Nephron (organoid): Measurements from ENCODE around the gene BRAP.
"Not testable (repeated sequence)": the region's sequence is repeated elsewhere in the genome, so short reads cannot be mapped to it uniquely, and the experiment has no call there.

Experiments used
- H3K27ac Mint-ChIP-seq, 3 experiments: 2 replicates each; pipeline ENCODE4 v1.8.0; 2020; ENCODE audit warnings: mixed read lengths in 3 of 3, mild to moderate bottlenecking in 2 of 3, moderate library complexity in 1 of 3
- H3K27me3 Mint-ChIP-seq: 2 replicates; pipeline ENCODE4 v1.8.0; 2021; ENCODE audit warnings: low read depth, mild to moderate bottlenecking, moderate library complexity, mixed read lengths
- H3K36me3 Mint-ChIP-seq: 2 replicates; pipeline ENCODE4 v1.8.0; 2020; ENCODE audit warnings: low read depth, mixed read lengths
- H3K4me1 Mint-ChIP-seq: 2 replicates; pipeline ENCODE4 v1.8.0; 2020; ENCODE audit warnings: mixed read lengths
- H3K4me3 Mint-ChIP-seq, 3 experiments: 2 replicates each; pipeline ENCODE4 v1.8.0; 2020; ENCODE audit warnings: mild to moderate bottlenecking in 3 of 3, mixed read lengths in 3 of 3, moderate library complexity in 2 of 3
- H3K9me3 Mint-ChIP-seq: 2 replicates; pipeline ENCODE4 v1.8.0; 2020; ENCODE audit warnings: mixed read lengths
- TF ChIP-seq, protein P1 (sequence below), 3 experiments: fragments of 200-600 bp; sonication (generic); IDR thresholded peaks; one replicate each; pipeline ENCODE4 v1.5.0; 2021; ENCODE audit warnings: antibody characterized with exemption in 3 of 3; ENCODE audit not compliant: unreplicated experiment in 3 of 3

Gene BRAP

GRCh38 chr12:111720457-111720856 is 34.7 kb upstream of the BRAP start:
- Mint-ChIP-seq H3K36me3 (peaks cover 57% of the 10 kb centered on the region), H3K4me1 (no peaks in the 10 kb centered on the region), H3K4me3 (no peak overlapping the region), H3K9me3 (peaks cover 2% of the 10 kb centered on the region), H3K27ac (no peak overlapping the region), H3K27me3 (no peaks in the 10 kb centered on the region)
- TF ChIP-seq, protein P1, sequence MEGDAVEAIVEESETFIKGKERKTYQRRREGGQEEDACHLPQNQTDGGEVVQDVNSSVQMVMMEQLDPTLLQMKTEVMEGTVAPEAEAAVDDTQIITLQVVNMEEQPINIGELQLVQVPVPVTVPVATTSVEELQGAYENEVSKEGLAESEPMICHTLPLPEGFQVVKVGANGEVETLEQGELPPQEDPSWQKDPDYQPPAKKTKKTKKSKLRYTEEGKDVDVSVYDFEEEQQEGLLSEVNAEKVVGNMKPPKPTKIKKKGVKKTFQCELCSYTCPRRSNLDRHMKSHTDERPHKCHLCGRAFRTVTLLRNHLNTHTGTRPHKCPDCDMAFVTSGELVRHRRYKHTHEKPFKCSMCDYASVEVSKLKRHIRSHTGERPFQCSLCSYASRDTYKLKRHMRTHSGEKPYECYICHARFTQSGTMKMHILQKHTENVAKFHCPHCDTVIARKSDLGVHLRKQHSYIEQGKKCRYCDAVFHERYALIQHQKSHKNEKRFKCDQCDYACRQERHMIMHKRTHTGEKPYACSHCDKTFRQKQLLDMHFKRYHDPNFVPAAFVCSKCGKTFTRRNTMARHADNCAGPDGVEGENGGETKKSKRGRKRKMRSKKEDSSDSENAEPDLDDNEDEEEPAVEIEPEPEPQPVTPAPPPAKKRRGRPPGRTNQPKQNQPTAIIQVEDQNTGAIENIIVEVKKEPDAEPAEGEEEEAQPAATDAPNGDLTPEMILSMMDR (IDR thresholded peaks at IDR 0.05; ENCODE audit: unreplicated experiment in 3 of 3): no peak

- H3K9me3 Mint-ChIP-seq, H3K27me3 Mint-ChIP-seq, H3K4me3 Mint-ChIP-seq, H3K27ac Mint-ChIP-seq, H3K4me1 Mint-ChIP-seq: not testable (repeated sequence)
- peaks cover 53% of the 10 kb centered on the region for H3K36me3 Mint-ChIP-seq
These were observed 33.6 kb upstream of the BRAP start for GRCh38 chr12:111719316-111719715.

DNA sequence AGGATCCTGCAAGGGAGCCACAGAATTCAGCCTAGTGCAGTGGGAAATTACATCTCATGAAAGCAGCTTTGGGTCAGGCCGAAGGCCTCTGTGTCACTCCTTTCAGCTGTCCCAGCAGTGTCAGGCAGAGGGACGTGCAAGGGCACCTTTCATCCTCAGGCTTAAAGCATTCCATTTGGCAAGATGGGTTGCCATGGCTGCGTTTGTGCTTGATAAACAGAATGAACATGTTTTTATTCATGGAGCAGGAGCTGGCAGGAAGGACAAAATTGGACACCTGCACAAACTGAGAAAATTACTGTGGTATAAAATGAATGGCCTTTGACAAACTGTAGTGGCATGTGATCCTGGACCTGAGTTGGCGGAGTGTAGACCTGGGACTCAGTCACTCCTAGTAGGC is 29.5 kb upstream of the BRAP start:
- Mint-ChIP-seq H3K27me3 (no peaks in the 10 kb centered on the region), H3K27ac (no peak overlapping the region), H3K36me3 (peaks cover 53% of the 10 kb centered on the region), H3K4me1 (no peaks in the 10 kb centered on the region), H3K4me3 (no peak overlapping the region), H3K9me3 (no peaks in the 10 kb centered on the region)
- TF ChIP-seq, protein P1 (IDR thresholded peaks at IDR 0.05; ENCODE audit: unreplicated experiment in 3 of 3): no peak

- Mint-ChIP-seq H3K4me1 (no peaks in the 10 kb centered on the region), H3K36me3 (peaks cover 66% of the 10 kb centered on the region), H3K27me3 (no peaks in the 10 kb centered on the region), H3K9me3 (no peaks in the 10 kb centered on the region), H3K27ac (no peak overlapping the region), H3K4me3 (no peak overlapping the region)
- TF ChIP-seq, protein P1 (IDR thresholded peaks at IDR 0.05; ENCODE audit: unreplicated experiment in 3 of 3): no peak
These were observed 20.4 kb upstream of the BRAP start for GRCh38 chr12:111706145-111706544.

DNA sequence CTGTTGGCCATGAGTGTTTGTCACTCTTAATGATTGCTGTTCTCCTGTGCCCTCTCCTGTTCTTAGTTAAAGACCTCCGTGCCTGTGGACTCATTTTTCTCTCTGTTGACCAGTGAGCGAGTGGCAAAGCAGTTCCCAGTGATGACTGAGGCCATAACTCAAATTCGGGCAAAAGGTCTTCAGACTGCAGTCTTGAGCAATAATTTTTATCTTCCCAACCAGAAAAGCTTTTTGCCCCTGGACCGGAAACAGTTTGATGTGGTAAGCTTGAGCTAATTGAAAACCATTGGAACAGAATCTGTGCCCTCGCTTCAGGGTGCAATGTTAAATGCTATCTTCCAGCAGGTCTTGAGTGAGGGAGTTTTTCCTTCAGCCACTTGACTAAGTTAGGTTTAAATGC is 19.9 kb upstream of the BRAP start:
- no peak overlapping the region for H3K4me3 Mint-ChIP-seq
- TF ChIP-seq, protein P1 (IDR thresholded peaks at IDR 0.05; ENCODE audit: unreplicated experiment in 3 of 3): no peak
- H3K36me3 Mint-ChIP-seq: peaks cover 63% of the 10 kb centered on the region
- H3K27ac Mint-ChIP-seq: no peak overlapping the region
- no peaks in the 10 kb centered on the region for H3K4me1 Mint-ChIP-seq
- H3K27me3 Mint-ChIP-seq: no peaks in the 10 kb centered on the region
- no peaks in the 10 kb centered on the region for H3K9me3 Mint-ChIP-seq

- TF ChIP-seq, protein P1 (IDR thresholded peaks at IDR 0.05; ENCODE audit: unreplicated experiment in 3 of 3): no peak
- Mint-ChIP-seq H3K4me3 (no peak overlapping the region), H3K27me3 (no peaks in the 10 kb centered on the region), H3K4me1 (no peaks in the 10 kb centered on the region), H3K36me3 (peaks cover 46% of the 10 kb centered on the region), H3K9me3 (no peaks in the 10 kb centered on the region), H3K27ac (no peak overlapping the region)
These were observed 14.2 kb upstream of the BRAP start for GRCh38 chr12:111699962-111700361.
